Forelimb muscle (tissue), 1 donor: ENCODE data around the gene MTCL1. TPM values are rescaled to one million over a fixed set of nuclear protein-coding genes. Genes with fewer than 3 reads are reported as not detected.

Experiments used
- DNase-seq: peaks from one replicate; pipeline ENCODE4 v3.0.0-alpha.2; 2013; ENCODE audit warnings: low read depth
- polyA plus RNA-seq: library from polyadenylated mRNA; unstranded; fragments of 120-200 nt; gene quantifications from one replicate; pipeline ENCODE4 v1.2.1, GENCODE V29; 2013; ENCODE audit not compliant: insufficient read length

Gene MTCL1
- polyA plus RNA-seq, 1 donor, result 33.0 TPM

GRCh38 chr18:8863427-8863826 lies 158.1 kb downstream of the MTCL1 start:
- DNase-seq, result no peak

DNA sequence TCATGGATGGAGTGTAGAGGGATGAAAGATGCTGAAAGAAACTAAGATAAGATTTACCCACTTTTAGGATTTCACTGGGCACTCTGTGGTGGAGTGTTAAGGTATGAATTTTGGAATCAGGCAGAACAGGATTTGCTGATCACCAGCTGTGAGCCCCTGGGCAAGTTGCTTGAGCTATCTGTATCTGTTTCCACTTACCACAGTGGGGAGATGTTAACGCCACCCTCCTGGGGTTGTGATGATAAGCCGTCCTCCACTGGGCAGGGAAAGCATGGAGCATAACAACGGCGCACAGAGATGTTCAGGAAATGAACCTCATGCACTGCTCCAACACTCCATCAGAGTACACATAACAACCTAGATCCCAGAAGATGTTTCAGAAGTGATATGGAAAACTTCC lies 160.6 kb downstream of the MTCL1 start:
- DNase-seq, result no peak

- no peak for DNase-seq
Measured at GRCh38 chr18:8866679-8867078, 161.3 kb downstream of the MTCL1 start.

DNA sequence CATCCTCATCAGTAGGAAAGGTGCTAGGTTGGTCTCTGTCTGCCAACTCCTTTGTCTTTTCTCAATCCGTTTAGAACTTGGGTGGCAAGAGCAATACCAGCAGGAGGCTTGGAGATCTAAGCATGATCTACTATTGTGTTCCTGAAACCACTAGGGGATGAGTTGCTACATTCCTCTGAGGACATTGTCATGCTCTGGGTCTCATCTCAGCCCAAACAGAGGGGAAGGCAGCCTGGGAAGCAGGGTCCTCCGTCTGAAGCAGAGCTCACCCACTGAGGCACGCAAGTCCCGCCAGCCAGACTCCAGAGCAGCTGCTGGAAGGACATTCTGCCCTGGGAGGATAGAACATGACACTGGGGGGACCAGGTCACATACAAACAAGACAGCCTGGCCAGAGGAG lies 162.9 kb downstream of the MTCL1 start:
- no peak for DNase-seq

DNA sequence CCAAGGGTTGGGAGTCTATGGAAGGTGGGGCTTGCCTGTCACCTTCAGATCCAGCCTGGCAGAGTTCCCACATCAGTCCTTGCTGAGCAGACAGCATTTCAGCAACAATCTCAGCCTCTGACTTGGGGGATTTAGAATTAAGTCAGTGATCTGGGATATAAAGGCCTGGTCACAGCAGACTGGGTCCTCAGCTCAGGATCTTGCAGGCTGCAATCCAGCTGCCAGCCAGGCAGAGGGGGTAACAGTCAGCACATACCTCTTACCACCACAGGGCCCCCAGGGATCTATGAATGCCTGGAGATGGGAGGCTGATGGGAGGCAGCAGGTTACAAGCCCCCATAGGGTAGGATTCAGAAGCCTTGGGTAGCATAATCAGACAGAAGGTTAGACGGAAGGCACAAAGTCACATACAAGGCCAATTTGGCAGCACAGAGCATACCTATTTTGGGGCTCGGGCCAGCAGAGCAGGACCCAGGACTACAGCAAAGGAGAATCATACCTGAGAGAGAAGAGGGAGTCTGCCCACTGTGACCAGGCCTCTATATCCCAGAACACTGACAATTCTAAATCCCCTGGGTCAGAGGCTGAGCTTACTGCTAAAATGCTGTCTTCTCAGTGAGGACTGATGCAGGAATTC lies 163.5 kb downstream of the MTCL1 start:
- DNase-seq, result no peak

GRCh38 chr18:8869696-8870095 lies 164.3 kb downstream of the MTCL1 start:
- DNase-seq, result no peak

DNA sequence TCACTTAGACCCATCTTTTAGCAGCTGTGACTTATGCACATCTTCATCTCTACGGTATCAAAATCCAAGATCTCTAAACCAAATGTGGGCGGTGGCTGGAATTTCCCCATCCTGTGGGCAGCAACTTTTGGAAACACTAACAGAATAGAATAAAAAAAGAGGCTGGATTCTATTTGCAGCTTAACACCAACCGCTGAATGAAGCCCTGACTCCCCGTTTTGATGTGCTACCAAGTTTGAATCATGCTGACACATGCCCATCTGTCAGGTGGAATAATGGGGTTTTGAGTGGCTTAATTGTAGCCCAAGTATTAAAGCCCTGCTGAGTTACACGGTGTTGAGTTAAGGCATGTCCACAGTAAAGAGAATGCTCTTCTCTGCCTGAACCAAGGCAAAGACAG lies 165.2 kb downstream of the MTCL1 start:
- no peak for DNase-seq

GRCh38 chr18:8871489-8871888 lies 166.1 kb downstream of the MTCL1 start:
- DNase-seq, result no peak

DNA sequence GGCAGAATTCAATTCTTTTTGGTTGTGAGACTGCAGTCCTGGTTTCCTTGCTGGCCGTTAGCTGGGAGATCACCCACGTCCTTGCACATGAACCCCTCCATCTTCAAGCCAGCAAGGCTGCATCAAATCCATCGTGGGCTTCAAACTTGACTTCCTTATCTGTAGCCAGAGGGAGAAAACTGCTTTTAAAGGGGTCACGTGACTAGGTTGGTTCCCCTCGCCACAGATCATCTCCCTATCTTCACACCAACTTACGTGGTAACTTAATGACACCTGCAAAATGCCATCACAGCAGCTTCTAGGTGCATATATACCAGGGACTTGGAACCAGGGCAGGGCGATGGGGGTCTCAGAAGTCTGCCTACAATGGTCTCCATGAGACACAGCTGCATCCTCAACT lies 169.5 kb downstream of the MTCL1 start:
- no peak for DNase-seq

GRCh38 chr18:8876887-8877286 lies 171.5 kb downstream of the MTCL1 start:
- DNase-seq, result no peak

- no peak for DNase-seq
Measured at GRCh38 chr18:8881103-8881502, 175.7 kb downstream of the MTCL1 start.

Other genes starting within 250 kb of the MTCL1 start
- 46.4 TPM for gene RAB12, start 96.1 kb upstream of the MTCL1 start, polyA plus RNA-seq